OCI-M1 (cell line): ENCODE measurements around the gene CDIPT.

Experiments used
- DNase-seq: peaks from one replicate; lab custom pipeline; 2025; lab: John Stamatoyannopoulos, UW

The CDIPT gene

GRCh38 chr16:29809850-29810698, 53.0 kb downstream of the CDIPT start:
- peak; percentile 54 for DNase-seq

GRCh38 chr16:29809031-29809747, 53.8 kb downstream of the CDIPT start:
- DNase-seq = no peak
